Epithelial cell of proximal tubule (primary cell): ENCODE data around the gene SH3RF3. TPM values are rescaled to one million over a fixed set of nuclear protein-coding genes. Genes with fewer than 3 reads are reported as not detected.

ENCODE experiments used
- DNase-seq: peaks from one replicate; pipeline ENCODE4 v3.0.0-alpha.2; 2011; ENCODE audit warnings: low read depth
- H3K4me3 ChIP-seq: 2 replicates; pipeline ENCODE4 v1.5.1; 2011; ENCODE audit warnings: low read depth, mild to moderate bottlenecking, low read length
- total RNA-seq: library from RNA; depleted of rRNA; stranded (reverse); fragments of >200 nt; gene quantifications from 2 replicates; pipeline ENCODE4 v1.2.3, GENCODE V29; 2015
- TF ChIP-seq, protein P1 (sequence below): conservative IDR thresholded peaks from 2 replicates; pipeline ENCODE4 v1.5.1; 2012; ENCODE audit warnings: low read depth, mild to moderate bottlenecking, low read length

Gene SH3RF3
- total RNA-seq, 1 donor from 2014 or later, result 1.7 TPM

DNA sequence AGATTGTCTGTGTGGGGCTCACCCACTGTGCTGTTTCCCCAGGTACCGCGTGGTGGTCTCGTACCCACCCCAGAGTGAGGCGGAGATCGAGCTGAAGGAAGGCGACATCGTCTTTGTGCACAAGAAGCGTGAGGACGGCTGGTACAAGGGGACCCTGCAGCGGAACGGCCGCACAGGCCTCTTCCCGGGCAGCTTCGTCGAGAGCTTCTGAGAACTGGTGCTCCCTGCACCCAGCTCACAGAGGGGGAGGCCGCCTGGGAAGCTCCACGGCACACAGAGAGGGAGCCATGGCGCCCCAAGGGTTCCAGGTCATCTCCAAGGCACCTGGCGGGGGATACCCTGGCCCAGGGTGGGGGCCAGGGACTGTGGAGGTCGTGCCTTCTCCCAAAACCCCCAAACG, 372.5 kb downstream of the SH3RF3 start:
- DNase-seq, result no peak
- TF ChIP-seq, protein P1, sequence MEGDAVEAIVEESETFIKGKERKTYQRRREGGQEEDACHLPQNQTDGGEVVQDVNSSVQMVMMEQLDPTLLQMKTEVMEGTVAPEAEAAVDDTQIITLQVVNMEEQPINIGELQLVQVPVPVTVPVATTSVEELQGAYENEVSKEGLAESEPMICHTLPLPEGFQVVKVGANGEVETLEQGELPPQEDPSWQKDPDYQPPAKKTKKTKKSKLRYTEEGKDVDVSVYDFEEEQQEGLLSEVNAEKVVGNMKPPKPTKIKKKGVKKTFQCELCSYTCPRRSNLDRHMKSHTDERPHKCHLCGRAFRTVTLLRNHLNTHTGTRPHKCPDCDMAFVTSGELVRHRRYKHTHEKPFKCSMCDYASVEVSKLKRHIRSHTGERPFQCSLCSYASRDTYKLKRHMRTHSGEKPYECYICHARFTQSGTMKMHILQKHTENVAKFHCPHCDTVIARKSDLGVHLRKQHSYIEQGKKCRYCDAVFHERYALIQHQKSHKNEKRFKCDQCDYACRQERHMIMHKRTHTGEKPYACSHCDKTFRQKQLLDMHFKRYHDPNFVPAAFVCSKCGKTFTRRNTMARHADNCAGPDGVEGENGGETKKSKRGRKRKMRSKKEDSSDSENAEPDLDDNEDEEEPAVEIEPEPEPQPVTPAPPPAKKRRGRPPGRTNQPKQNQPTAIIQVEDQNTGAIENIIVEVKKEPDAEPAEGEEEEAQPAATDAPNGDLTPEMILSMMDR, result no peak
- no peak overlapping the region for H3K4me3 ChIP-seq

DNA sequence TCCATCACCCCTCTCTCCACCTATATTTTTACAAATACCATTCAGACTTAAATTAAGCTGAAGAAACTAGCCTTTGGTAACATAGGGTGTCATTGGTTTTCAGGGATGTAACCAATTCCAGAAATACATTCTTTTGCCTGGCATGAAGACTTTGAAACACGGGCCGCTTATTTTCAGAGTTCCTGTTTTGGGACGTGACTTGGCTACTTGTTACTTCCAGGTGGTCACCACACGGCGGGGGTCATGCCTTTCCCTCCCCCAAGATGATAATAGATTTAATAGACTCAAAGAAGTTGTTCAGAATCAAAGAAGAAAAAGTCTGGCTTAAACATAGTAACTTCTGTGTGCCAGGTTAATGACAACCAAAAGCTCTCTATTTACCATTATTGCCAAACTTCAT, 374.2 kb downstream of the SH3RF3 start:
- no peak overlapping the region for H3K4me3 ChIP-seq
- TF ChIP-seq, protein P1, result no peak
- no peak for DNase-seq

DNA sequence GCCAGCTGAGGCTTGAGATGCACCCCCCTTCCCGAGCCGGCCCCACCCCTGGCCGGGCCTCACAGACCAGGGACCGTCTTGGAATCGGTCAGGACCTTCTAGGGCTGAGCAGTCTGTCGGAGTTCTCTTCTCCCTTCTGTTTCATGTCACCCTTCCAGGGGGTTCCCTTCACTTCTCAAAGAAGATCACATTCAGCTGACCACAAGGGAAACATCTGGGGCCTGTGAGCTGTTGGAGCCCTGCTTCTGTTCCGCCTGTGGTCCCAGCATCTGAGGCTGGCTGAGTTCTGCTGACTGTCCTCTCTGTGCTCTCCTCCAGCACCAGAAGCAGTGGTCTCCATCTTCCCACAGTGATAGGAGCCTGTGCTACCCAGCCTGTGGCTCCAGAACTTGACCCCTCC, 378.2 kb downstream of the SH3RF3 start:
- DNase-seq, result no peak
- TF ChIP-seq, protein P1, result no peak
- H3K4me3 ChIP-seq, result no peak overlapping the region

DNA sequence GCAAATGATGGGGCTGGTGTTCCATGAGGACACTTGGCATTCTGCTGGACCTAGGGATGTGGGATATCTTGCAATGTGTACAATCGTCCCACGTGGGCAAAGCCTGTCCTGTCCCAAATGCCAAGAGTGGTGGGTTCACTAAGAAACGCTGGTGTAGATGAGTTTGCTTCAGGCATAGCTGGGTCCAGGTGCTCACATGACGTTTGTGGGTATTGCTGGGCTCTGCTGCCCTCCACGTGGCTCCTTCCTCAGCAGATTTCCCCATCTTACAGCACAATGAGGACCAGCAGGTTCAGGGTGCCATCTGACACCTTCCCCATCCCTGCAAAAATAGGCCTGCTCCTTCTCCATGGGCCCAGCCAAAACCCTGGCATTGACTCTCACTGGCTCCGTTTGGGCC, 378.8 kb downstream of the SH3RF3 start:
- TF ChIP-seq, protein P1, result no peak
- H3K4me3 ChIP-seq, result no peak overlapping the region
- no peak for DNase-seq

DNA sequence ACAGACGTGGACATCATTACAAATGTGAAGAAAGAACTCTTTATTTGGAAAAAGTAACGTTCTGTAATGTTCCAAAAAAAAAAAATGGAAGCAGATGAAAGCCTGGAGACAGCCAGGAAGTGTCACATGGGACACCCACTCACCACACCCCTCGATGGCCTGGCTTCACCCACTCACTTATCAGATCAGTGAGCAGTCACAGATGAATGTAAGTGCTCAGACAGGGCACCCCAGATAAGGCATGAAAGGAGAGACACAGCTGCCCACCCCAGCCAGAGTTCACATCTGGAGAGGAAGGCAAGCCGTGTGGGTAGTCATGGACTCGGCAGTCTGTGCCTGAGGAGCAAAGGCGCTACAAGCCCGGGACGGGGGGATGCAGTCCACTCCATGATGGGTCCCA, 379.6 kb downstream of the SH3RF3 start:
- TF ChIP-seq, protein P1, result no peak
- H3K4me3 ChIP-seq, result no peak overlapping the region
- DNase-seq, result no peak

DNA sequence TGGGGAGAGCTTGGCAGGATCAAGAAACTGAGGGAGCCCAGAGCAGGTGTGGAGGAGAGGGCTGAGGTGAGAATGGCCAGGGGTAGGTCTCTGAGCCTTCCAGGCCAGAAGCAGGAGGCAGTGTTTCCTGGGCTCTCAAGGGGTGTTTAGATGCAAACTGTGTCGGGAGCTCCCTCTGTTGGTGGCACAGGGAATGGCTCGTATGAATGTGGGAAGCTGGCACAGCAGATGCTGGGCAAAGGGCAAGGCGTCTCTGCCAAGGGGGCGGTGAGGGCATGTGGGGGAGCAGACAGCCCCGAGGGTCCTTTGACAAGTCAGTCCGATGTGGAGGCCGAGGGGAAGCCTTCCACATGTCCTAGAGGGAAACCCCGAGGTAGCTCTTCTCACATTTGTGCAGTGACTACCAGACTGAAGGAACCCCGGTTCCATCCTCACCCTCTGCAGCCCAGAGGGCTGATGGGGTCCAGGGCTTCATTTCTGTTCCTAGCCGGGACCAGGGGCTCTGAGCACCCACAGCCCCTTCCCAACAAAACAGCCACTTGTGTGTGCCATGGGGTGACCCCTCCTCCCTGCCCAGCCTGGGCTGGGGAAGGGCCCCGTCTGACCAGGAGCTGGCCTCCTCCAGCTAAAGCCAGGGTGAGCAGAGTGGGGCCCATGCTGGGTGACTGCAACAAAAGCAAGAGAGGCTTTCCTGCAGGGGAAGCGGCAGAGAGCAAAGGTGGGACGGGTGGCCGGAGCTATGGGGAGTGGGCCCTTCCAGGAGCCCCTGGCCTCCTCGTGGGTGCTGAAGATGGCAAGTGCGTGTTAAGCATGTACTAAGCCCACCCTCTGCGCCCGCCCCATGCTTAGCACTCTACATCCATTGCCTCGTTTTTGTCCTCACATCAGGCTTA, 381.4 kb downstream of the SH3RF3 start:
- no peak for DNase-seq
- TF ChIP-seq, protein P1, result peak; percentile 94
- no peak overlapping the region for H3K4me3 ChIP-seq

DNA sequence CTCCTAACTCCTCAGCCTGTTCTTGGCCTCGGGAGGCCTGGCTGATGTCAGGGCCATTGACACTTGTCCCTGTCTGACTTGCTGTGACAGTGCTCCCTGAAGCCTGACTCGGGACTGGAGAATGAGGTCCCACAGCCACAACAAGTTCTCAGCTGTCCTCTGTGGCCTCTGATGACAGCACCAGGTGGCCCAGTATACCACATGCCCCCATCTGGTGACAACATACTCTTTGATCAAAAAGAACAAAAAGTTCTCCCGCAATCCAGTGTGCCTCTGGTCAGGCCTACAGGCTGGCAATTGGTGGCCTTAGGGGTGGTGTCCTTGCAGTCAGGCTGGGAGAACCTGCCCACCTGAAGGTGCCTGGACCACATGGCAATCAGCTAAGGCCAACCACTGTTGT, 382.2 kb downstream of the SH3RF3 start:
- TF ChIP-seq, protein P1, result no peak
- no peak overlapping the region for H3K4me3 ChIP-seq
- no peak for DNase-seq
